ENCODE results near the gene DHRS12.

The DHRS12 gene

GRCh38 chr13:51805925-51806324 lies 2.0 kb upstream of the DHRS12 start:
- FAIRE-seq, result no peak

DNA sequence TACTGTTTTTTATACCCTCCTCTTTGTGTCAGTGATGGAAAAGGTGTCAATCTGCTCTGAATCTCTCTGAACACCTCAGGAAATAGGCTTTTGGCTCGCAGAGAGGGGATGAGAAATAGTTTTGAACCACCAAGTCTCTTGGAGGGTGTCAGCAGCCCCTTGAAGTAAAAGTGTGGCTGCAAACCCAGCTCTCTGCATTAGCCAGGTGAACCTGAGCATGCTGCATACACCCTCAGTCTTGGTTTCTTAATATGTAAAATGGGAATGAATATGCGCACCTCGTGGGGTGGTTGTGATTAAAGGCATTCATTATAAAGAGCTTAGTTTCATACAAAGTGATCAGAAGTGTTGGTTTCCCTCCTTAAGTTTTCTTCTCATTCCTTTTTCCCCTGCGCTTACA lies 1.4 kb upstream of the DHRS12 start:
- FAIRE-seq, result no peak

- FAIRE-seq, result no peak
These were observed 571 bp upstream of the DHRS12 start for GRCh38 chr13:51804295-51805172.

GRCh38 chr13:51802631-51803418 lies 1.1 kb downstream of the DHRS12 start:
- no peak for FAIRE-seq

- no peak for FAIRE-seq
These were observed 2.3 kb downstream of the DHRS12 start for GRCh38 chr13:51801631-51802099.

DNA sequence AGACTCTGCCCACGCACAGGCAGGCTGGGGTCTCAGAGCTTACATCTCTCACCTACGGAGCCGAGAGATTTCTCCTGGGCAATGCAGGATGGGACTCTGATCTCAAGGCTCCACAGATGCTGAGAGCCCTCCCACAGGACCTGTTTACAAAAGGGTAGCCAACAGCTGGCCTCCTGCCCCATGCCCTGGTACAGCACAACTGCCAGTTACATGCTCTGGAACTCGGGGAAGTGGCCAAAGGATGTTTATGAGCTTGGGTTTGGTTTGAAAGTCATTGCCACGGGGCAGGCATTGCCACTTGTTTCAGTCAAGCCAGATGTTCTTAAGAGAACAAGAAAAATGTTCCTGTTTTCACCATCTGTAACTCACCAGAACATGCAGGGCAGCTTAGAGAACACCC lies 3.5 kb downstream of the DHRS12 start:
- no peak for FAIRE-seq

GRCh38 chr13:51799261-51799660 lies 4.7 kb downstream of the DHRS12 start:
- FAIRE-seq, result no peak

DNA sequence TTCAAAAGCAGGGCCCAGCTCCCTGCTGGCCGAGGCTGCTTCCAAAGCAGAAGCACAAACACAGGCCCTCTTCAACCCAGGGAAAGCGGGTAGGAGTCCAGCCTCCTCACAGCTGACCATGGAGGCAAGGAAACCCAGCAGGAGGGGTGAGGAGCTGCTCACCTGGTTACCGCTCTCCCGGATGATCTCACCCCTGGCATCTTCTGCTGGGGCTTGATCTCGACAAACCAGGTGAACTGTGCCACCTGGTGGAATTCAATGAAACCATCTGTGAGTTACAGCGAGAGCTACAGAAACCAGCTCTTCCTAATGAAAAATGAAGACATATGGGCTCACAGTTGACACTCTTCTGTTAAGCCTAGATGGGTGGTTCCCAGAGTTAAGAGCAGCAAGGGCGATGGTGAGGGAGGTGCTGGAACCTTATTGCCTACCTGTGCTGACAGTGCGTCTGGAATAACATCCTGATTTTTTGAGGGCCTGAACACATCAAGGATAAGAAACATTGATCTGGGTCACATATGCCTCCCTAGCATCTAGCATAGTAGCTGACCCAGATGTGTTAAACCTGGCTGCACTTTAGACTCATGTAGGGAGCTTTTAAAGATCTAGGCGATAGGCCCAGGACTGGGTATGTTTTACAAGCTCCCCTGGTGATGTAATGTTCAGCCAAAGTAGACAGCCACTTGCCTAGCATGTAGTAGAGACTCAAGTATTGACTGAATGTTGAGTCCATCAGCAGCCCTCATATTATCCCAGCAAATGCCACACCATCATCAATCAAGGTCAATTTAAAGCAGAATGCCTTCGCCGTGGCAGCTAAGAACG lies 6.1 kb downstream of the DHRS12 start:
- FAIRE-seq, result no peak

DNA sequence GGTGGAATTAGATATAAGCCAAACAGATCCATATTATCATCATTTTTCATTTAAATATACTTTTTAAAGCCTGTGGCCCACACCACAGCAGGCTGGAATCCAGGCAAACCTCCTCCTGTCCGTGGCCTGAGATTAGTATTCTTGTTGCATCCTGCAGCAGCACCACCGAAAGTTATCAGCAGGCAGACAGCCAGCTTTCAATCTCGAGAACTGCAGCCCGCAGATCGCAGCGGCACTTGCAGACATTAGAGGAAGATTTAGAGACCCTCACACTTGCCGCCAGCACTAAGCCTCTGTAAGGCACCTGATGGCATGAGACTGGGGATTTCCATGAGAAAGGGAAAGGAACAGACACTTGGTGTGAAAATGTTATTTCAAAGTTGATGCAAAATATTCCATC lies 7.4 kb downstream of the DHRS12 start:
- FAIRE-seq, result no peak

- FAIRE-seq, result no peak
These were observed 8.5 kb downstream of the DHRS12 start for GRCh38 chr13:51795419-51795818.

GRCh38 chr13:51794964-51795363 lies 9.0 kb downstream of the DHRS12 start:
- no peak for FAIRE-seq

GRCh38 chr13:51793570-51794271 lies 10.2 kb downstream of the DHRS12 start:
- FAIRE-seq, result no peak

GRCh38 chr13:51786425-51787265 lies 17.3 kb downstream of the DHRS12 start:
- FAIRE-seq, result no peak

DNA sequence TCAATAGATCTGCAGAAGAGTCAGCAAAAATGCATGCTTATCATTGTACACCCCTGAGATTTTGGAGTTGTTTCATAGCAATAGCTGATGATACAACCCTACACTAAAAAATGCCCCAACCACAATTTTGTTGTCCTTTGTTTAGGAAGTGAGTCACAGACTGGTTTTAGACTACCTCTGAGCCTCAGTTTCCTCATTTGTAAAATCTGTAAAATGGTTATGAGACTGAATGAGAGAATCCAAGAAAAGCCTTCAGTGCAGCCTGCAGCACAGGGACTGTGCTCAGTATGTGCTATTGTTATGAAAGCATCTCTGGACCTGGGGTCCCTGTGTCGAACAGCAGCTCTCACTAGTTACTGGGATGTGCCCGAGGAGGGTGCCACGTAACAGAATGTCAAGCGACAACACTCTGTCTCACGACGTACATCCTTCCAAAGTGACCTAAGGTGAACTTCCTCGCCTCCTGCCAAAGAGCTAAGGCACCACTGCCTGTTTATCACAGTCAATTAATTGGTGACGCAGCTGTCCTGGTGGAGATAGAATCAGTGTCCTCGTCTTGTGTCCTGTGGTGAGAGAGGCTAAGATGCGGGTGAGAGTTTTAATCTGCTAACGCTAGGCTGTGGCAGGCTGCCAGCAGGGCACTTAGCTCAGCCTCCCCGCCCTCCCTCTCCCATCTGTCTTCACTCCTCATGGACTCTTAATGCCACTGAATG lies 18.1 kb downstream of the DHRS12 start:
- no peak for FAIRE-seq

DNA sequence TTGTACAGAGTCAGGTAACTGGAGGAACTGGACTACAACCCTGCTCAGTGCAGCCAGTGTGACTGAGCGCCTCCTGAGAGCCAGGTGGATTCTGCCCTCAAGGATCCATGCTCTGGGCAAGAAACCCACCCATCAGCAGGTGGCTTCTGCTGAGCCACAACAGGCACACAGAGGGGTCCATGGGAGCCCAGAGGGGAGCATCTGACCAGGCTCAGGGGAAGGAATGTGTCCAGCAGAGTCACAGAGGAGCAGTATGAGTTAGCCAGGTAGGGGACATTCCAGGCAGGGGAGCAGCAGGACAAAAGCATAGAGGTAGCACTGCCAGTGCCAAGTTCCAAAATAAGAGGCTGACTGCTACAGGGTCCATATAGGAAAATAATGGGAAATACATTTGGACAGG lies 19.9 kb downstream of the DHRS12 start:
- FAIRE-seq, result no peak

DNA sequence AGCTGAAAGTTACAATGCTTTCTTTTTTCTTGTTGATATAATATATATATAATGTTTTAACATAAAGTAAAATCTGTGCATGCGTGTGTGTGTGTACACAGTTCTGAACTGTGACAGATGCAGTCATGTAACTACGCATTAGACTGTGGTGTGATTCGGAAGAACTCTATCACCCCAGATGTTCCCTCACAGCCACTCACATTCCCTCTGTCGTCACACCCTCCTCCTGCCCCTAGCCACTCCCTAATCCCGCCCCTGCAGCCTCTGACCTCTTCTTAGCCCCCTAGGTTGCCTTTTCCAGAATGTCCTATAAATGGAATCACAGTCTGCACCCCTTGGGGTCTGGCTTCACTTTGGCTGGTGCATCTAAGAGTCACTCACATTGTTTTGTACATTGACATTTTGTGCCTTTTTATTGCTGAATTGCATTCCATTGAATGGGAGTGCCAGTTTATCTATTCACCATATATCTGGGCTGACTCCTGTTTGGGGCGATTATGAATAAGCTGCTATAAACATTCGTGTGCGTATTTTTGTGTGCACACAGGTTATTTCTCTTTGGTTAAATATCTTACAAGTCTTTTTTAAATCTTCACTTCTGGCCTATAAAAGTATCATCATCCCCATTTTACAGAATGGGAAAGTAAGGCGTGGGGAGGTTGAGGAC lies 20.4 kb downstream of the DHRS12 start:
- no peak for FAIRE-seq

GRCh38 chr13:51782026-51782710 lies 21.8 kb downstream of the DHRS12 start:
- no peak for FAIRE-seq

- FAIRE-seq, result no peak
These were observed 22.5 kb downstream of the DHRS12 start for GRCh38 chr13:51781246-51782022.

- FAIRE-seq, result no peak
These were observed 23.9 kb downstream of the DHRS12 start for GRCh38 chr13:51780099-51780498.
